OCI-LY7 (cell line): Measurements from ENCODE around the gene ACER2. TPM values are rescaled to one million over a fixed set of nuclear protein-coding genes. Genes with fewer than 3 reads are reported as not detected.

ENCODE experiments used
- BruUV-seq: library from RNA; stranded (reverse); fragments of 400-500 nt; replicated peaks from 2 replicates; lab custom pipeline; 2021; lab: Mats Ljungman, UMichigan
- CTCF ChIA-PET: fragments of 300-600 bp; sonication (Branson Sonifier 250); formaldehyde crosslinking; loops from one replicate; lab custom pipeline; 2022; ENCODE audit warnings: antibody characterized with exemption; ENCODE audit not compliant: unreplicated experiment; lab: Charles Lee
- POLR2A ChIA-PET: fragments of 300-600 bp; sonication (Branson Sonifier 250); formaldehyde crosslinking; loops from one replicate; lab custom pipeline; 2022; ENCODE audit warnings: antibody characterized with exemption; lab: Charles Lee
- DNase-seq: peaks from one replicate; pipeline ENCODE4 v3.0.0-alpha.2; 2015; ENCODE audit warnings: low spot score
- H2AFZ ChIP-seq: fragments of 200-600 bp; sonication (generic), shearing (Covaris generic); 2 replicates; pipeline ENCODE4 v1.6.1; 2014; ENCODE audit warnings: mild to moderate bottlenecking, antibody characterized with exemption, low read length, moderate library complexity
- H3K27ac ChIP-seq: fragments of 200-600 bp; sonication (generic); 2 replicates; pipeline ENCODE4 v1.5.1; 2014; ENCODE audit warnings: mixed run types, low read depth, mild to moderate bottlenecking, moderate library complexity, low read length, inconsistent platforms; ENCODE audit not compliant: poor library complexity, severe bottlenecking
- H3K36me3 ChIP-seq: fragments of 200-600 bp; sonication (generic); 2 replicates; pipeline ENCODE4 v1.6.1; 2014; ENCODE audit warnings: mild to moderate bottlenecking, antibody characterized with exemption, low read length, moderate library complexity, mixed read lengths; ENCODE audit not compliant: insufficient read depth
- H3K4me1 ChIP-seq: fragments of 200-600 bp; sonication (generic); 2 replicates; pipeline ENCODE4 v1.5.1; 2014; ENCODE audit warnings: mild to moderate bottlenecking, low read length; ENCODE audit not compliant: insufficient read depth, poor library complexity, severe bottlenecking
- H3K4me2 ChIP-seq: fragments of 200-600 bp; sonication (generic); 2 replicates; pipeline ENCODE4 v1.6.1; 2014; ENCODE audit warnings: mild to moderate bottlenecking, low read length
- H3K4me3 ChIP-seq: fragments of 200-600 bp; sonication (generic); 2 replicates; pipeline ENCODE4 v1.5.1; 2014; ENCODE audit warnings: mild to moderate bottlenecking, low read depth, low read length; ENCODE audit not compliant: poor library complexity, severe bottlenecking
- H3K79me2 ChIP-seq: fragments of 200-600 bp; sonication (generic); 2 replicates; pipeline ENCODE4 v1.6.1; 2016; ENCODE audit warnings: low read depth, mild to moderate bottlenecking, low read length, moderate library complexity, mixed read lengths; ENCODE audit not compliant: insufficient read depth
- H3K9me2 ChIP-seq: fragments of 200-600 bp; sonication (generic); 2 replicates; pipeline ENCODE4 v1.6.1; 2016; ENCODE audit warnings: mild to moderate bottlenecking, low read length, mixed read lengths; ENCODE audit not compliant: insufficient read depth
- H3K9me3 ChIP-seq: fragments of 200-600 bp; sonication (generic); 2 replicates; pipeline ENCODE4 v1.6.1; 2014; ENCODE audit warnings: mild to moderate bottlenecking, mixed run types, low read length, mixed read lengths
- H4K20me1 ChIP-seq: fragments of 200-600 bp; sonication (generic); 2 replicates; pipeline ENCODE4 v1.6.1; 2014; ENCODE audit warnings: mild to moderate bottlenecking, antibody characterized with exemption, low read length, moderate library complexity, mixed read lengths; ENCODE audit not compliant: insufficient read depth
- EZH2phosphoT487 ChIP-seq: fragments of 200-600 bp; sonication (generic); IDR thresholded peaks from 2 replicates; pipeline ENCODE4 v1.6.1; 2018; ENCODE audit warnings: low read depth, borderline replicate concordance, mild to moderate bottlenecking, mixed run types, antibody characterized with exemption, low read length, moderate library complexity, mixed read lengths
- intact Hi-C: fragments of 100-400 bp; cut with micrococcal nuclease; formaldehyde crosslinking; loops from one replicate; pipeline ENCODE4 v1.10.0; 2022; ENCODE audit not compliant: unreplicated experiment
- total RNA-seq, 2 experiments: library from RNA; depleted of rRNA in 1 of 2; stranded (reverse); fragments of >200 nt in 1 of 2; shearing (Covaris generic) in 1 of 2; gene quantifications; 2 replicates each; pipeline ENCODE4 v1.2.3, GENCODE V29; 2014 to 2022
- TF ChIP-seq, protein P1 (sequence below): fragments of 200-600 bp; sonication (generic); conservative IDR thresholded peaks from 2 replicates; pipeline ENCODE4 v1.5.1; 2014; ENCODE audit warnings: mild to moderate bottlenecking, antibody characterized with exemption, low read length, moderate library complexity, mixed read lengths

Gene ACER2
- total RNA-seq, 2 experiments from 2014 or later: 1.4 to 1.8 TPM

DNA sequence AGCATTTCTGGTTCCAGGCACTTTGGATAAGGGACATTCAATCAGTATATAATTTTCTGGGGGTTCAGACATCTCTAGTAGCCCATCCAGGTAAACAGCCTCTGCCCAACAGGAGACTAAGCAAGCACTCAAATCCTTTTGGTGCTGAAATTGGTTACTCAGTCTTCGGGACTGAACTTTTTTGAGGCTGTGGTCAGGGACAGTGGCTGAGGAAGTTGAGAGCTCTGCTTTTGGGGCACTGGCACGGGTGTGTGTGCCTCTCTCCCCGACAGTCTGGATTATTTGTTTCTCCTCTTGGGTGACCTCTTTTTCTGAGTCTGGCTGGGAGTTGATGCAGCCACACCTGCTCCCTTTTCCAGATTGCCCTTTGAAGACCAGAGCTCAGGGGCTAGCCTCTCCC, 47.6 kb downstream of the ACER2 start:
- ChIA-PET CTCF (no interaction called here), POLR2A (interaction anchor here (0.6 to 1.6 kb wide), 2 partner anchors 12 to 286 kb away, joined by 5 read pairs; no protein-coding TSS in a partner anchor)
- BruUV-seq: no TSS peak
- no peaks in the 10 kb centered on the region for H4K20me1 ChIP-seq
- no peak overlapping the region for H3K4me2 ChIP-seq
- H3K9me3 ChIP-seq: no peaks in the 10 kb centered on the region
- intact Hi-C loops: loop anchor here (2.0 to 5.0 kb wide), 4 partner anchors 282 to 1202 kb away; partner anchors contain the start of gene HAUS6
- no peaks in the 10 kb centered on the region for H3K36me3 ChIP-seq
- H3K9me2 ChIP-seq: no peaks in the 10 kb centered on the region
- no peak for DNase-seq
- no peaks in the 10 kb centered on the region for H3K79me2 ChIP-seq
- no peak overlapping the region for H3K27ac ChIP-seq
- TF ChIP-seq, protein P1, sequence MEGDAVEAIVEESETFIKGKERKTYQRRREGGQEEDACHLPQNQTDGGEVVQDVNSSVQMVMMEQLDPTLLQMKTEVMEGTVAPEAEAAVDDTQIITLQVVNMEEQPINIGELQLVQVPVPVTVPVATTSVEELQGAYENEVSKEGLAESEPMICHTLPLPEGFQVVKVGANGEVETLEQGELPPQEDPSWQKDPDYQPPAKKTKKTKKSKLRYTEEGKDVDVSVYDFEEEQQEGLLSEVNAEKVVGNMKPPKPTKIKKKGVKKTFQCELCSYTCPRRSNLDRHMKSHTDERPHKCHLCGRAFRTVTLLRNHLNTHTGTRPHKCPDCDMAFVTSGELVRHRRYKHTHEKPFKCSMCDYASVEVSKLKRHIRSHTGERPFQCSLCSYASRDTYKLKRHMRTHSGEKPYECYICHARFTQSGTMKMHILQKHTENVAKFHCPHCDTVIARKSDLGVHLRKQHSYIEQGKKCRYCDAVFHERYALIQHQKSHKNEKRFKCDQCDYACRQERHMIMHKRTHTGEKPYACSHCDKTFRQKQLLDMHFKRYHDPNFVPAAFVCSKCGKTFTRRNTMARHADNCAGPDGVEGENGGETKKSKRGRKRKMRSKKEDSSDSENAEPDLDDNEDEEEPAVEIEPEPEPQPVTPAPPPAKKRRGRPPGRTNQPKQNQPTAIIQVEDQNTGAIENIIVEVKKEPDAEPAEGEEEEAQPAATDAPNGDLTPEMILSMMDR: no peak
- no peak for TF ChIP-seq EZH2phosphoT487
- H3K4me1 ChIP-seq: peaks cover 4% of the 10 kb centered on the region
- H3K4me3 ChIP-seq: no peak overlapping the region
- H2AFZ ChIP-seq: peak overlapping the region; percentile 59; the same call in 1 of the 2 replicates

DNA sequence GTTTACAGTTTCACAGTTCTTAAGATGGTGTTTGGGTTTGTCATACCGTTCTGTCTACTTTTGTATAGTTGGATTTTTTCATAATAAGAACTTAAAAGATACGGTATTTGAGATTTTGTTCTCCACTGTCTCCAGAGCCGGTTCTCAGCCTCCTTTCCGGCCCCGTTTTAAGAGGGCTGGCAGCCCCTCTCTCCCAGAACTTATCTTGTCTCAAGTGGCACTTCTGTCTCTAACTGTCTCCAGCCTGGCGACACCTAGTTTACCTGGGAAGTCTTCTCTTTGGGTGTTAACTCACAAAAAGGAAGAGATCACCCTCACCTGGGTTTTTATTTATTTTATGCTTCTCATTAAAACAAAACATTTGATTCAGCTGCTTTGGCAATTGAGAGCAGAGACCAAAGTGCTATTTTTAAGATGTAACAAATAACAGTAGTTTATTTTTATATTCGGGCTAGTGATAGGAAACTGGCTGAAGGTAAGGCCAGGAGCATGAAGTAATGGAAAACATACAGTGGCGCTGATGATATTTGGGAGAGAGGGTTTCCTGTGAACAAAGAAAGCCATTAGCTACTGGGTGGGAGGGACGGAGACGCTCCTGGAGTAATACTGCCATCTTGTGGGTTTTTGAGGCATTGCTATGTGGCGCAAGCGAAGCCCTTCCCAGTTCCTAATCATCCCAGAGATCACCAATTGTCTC, 48.3 kb downstream of the ACER2 start:
- Histone ChIP-seq H3K27ac (no peak overlapping the region), H2AFZ (peak overlapping the region; percentile 59; the same call in 1 of the 2 replicates), H3K9me2 (no peaks in the 10 kb centered on the region), H3K36me3 (no peaks in the 10 kb centered on the region), H3K4me2 (peak overlapping the region; percentile 61), H3K9me3 (no peaks in the 10 kb centered on the region), H3K79me2 (no peaks in the 10 kb centered on the region), H3K4me3 (peak overlapping the region; percentile 41), H4K20me1 (no peaks in the 10 kb centered on the region), H3K4me1 (peaks cover 4% of the 10 kb centered on the region)
- intact Hi-C loops: loop anchor here (1.0 to 5.0 kb wide), 6 partner anchors 77 to 1202 kb away; partner anchors contain the start of genes HAUS6, RPS6 and RRAGA
- CTCF ChIA-PET: interaction anchor here (1.2 kb wide), 1 partner anchor 408 kb away, joined by 7 read pairs; the partner anchor contains the start of gene RRAGA
- DNase-seq: peak; percentile 68
- no peak for TF ChIP-seq EZH2phosphoT487
- TF ChIP-seq, protein P1: peak; percentile 96
- POLR2A ChIA-PET: interaction anchor here (0.5 to 1.6 kb wide), 5 partner anchors 11 to 371 kb away, joined by 3 to 8 read pairs (median 5); no protein-coding TSS in a partner anchor
- BruUV-seq: no TSS peak
